ENCODE measurements around the gene EGFL6.

DNA sequence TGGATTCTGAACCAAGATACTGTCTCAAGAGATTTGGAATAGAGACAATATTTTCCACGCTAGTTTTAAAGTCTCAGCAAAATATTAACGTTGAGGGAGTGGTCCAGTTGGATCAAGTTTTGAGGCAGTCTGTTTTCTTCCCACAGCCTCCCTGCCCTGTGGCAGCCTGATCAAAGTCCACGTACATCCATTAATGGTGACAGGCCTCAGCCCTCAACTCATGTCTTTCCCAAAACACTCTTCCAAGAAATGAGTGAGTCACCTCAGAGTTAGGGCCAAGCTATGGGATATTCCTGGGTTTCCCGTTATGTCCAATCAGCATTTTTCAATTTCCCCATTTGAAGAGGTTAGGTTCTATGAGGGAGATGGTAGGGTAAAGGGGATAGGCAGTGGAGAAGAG is 28.5 kb downstream of the EGFL6 start:
- TF ChIP-seq, protein P1, sequence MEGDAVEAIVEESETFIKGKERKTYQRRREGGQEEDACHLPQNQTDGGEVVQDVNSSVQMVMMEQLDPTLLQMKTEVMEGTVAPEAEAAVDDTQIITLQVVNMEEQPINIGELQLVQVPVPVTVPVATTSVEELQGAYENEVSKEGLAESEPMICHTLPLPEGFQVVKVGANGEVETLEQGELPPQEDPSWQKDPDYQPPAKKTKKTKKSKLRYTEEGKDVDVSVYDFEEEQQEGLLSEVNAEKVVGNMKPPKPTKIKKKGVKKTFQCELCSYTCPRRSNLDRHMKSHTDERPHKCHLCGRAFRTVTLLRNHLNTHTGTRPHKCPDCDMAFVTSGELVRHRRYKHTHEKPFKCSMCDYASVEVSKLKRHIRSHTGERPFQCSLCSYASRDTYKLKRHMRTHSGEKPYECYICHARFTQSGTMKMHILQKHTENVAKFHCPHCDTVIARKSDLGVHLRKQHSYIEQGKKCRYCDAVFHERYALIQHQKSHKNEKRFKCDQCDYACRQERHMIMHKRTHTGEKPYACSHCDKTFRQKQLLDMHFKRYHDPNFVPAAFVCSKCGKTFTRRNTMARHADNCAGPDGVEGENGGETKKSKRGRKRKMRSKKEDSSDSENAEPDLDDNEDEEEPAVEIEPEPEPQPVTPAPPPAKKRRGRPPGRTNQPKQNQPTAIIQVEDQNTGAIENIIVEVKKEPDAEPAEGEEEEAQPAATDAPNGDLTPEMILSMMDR (IDR thresholded peaks at IDR 0.05; ENCODE audit: low read depth, low read length, missing input control): no peak
- TF ChIP-seq EGR1 (IDR thresholded peaks at IDR 0.05; ENCODE audit: low read depth in 2 of 2): no peak
- no peak for TF ChIP-seq RAD21 (IDR thresholded peaks at IDR 0.05)
- TF ChIP-seq, protein P2, sequence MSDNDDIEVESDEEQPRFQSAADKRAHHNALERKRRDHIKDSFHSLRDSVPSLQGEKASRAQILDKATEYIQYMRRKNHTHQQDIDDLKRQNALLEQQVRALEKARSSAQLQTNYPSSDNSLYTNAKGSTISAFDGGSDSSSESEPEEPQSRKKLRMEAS (IDR thresholded peaks at IDR 0.05): no peak
- TF ChIP-seq TAF1 (conservative IDR thresholded peaks at IDR 0.05): no peak
- no peak for TF ChIP-seq SP1 (IDR thresholded peaks at IDR 0.05)
- TF ChIP-seq, protein P3, sequence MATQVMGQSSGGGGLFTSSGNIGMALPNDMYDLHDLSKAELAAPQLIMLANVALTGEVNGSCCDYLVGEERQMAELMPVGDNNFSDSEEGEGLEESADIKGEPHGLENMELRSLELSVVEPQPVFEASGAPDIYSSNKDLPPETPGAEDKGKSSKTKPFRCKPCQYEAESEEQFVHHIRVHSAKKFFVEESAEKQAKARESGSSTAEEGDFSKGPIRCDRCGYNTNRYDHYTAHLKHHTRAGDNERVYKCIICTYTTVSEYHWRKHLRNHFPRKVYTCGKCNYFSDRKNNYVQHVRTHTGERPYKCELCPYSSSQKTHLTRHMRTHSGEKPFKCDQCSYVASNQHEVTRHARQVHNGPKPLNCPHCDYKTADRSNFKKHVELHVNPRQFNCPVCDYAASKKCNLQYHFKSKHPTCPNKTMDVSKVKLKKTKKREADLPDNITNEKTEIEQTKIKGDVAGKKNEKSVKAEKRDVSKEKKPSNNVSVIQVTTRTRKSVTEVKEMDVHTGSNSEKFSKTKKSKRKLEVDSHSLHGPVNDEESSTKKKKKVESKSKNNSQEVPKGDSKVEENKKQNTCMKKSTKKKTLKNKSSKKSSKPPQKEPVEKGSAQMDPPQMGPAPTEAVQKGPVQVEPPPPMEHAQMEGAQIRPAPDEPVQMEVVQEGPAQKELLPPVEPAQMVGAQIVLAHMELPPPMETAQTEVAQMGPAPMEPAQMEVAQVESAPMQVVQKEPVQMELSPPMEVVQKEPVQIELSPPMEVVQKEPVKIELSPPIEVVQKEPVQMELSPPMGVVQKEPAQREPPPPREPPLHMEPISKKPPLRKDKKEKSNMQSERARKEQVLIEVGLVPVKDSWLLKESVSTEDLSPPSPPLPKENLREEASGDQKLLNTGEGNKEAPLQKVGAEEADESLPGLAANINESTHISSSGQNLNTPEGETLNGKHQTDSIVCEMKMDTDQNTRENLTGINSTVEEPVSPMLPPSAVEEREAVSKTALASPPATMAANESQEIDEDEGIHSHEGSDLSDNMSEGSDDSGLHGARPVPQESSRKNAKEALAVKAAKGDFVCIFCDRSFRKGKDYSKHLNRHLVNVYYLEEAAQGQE (IDR thresholded peaks at IDR 0.05): no peak
- no peak for TF ChIP-seq RXRA (IDR thresholded peaks at IDR 0.05)
- no peak for TF ChIP-seq YY1 (IDR thresholded peaks at IDR 0.05)
